ENCODE measurements around the gene PTPRD.

DNA sequence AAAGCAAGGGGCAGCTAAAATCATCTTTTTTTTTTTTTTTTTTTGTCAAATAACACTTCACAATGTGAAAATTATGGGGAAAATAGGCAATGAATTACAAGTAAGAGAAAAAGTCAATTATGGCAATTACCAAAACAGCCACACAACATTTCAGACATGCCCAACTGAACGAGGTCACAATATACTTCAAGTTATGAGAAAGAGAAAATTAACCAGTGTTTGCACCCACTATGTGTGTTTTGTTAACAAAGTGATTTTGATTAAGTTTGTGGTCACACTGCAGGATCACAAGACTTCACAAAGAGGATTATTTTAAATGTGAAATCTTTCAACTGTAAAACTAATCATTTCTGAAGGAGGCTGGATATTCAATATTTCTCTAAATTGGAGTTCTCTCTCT lies 1780.4 kb downstream of the PTPRD start:
- TF ChIP-seq, protein P1, sequence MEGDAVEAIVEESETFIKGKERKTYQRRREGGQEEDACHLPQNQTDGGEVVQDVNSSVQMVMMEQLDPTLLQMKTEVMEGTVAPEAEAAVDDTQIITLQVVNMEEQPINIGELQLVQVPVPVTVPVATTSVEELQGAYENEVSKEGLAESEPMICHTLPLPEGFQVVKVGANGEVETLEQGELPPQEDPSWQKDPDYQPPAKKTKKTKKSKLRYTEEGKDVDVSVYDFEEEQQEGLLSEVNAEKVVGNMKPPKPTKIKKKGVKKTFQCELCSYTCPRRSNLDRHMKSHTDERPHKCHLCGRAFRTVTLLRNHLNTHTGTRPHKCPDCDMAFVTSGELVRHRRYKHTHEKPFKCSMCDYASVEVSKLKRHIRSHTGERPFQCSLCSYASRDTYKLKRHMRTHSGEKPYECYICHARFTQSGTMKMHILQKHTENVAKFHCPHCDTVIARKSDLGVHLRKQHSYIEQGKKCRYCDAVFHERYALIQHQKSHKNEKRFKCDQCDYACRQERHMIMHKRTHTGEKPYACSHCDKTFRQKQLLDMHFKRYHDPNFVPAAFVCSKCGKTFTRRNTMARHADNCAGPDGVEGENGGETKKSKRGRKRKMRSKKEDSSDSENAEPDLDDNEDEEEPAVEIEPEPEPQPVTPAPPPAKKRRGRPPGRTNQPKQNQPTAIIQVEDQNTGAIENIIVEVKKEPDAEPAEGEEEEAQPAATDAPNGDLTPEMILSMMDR (conservative IDR thresholded peaks at IDR 0.05; ENCODE audit: low read depth in 2 of 2), result no peak
- TF ChIP-seq CREB1 (CRISPR knock-in tag; IDR thresholded peaks at IDR 0.05; ENCODE audit: low read depth), result no peak
